Cardiac septum (tissue), 1 donor: ENCODE results near the gene FOXC2. TPM values are rescaled to one million over a fixed set of nuclear protein-coding genes. Genes with fewer than 3 reads are reported as not detected.

Experiments used
- DNase-seq: peaks from one replicate; pipeline ENCODE4 v3.0.0-alpha.2; 2020; ENCODE audit warnings: low spot score
- intact Hi-C: fragments of 100-400 bp; cut with DNase I; formaldehyde crosslinking; loops from one replicate; pipeline ENCODE4 v1.14.0; 2022
- total RNA-seq: library from RNA; stranded (reverse); fragmentation: NEBNext Ultra II Directional; extraction: Animal tissue kit (Norgen Biotek cat#: 25700); gene quantifications from one replicate; pipeline ENCODE4 v1.2.1, GENCODE V29; 2021
- donor health status: DM: no; HTN: no; CAD: no.

FOXC2 gene
- total RNA-seq, 1 donor from 2014 or later: 2.6 TPM

DNA sequence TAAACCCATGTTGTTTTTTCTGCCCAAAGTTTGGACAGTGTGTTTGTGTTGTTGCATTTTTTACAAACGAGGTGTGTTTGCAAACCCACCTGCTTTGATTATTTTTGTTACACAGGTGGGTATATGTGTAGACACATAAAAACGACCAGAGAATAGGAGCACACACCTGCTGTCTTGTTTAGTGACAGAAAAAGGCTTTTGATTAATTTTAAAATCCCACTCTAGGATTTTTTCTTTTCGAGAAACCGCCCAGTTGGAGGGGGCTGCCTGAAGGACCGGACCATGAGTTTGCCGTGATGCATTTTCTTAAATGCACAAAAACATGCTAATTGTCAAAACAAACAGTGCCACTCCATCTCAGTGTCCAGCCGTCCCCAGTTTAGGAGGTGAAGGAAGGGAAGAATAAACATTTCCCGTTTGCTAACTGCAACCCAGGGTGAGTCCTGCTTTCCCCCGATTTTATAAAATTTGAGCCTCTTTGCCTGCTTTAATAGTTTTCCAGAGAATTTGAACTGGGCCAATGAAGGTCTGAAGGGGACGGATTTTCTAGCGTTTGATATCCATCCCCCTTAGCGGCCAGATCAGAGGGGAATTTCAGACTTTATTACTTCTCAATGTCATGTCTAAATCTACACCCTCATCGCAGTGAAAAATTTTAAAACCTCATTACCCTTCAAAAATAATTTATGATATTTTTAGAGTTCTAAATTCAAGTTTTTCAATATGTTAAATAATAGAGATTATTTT, 3.2 kb downstream of the FOXC2 start:
- intact Hi-C loops: loop anchor here (10.0 kb wide), 1 partner anchor 265 kb away; no protein-coding TSS in a partner anchor
- no peak for DNase-seq

DNA sequence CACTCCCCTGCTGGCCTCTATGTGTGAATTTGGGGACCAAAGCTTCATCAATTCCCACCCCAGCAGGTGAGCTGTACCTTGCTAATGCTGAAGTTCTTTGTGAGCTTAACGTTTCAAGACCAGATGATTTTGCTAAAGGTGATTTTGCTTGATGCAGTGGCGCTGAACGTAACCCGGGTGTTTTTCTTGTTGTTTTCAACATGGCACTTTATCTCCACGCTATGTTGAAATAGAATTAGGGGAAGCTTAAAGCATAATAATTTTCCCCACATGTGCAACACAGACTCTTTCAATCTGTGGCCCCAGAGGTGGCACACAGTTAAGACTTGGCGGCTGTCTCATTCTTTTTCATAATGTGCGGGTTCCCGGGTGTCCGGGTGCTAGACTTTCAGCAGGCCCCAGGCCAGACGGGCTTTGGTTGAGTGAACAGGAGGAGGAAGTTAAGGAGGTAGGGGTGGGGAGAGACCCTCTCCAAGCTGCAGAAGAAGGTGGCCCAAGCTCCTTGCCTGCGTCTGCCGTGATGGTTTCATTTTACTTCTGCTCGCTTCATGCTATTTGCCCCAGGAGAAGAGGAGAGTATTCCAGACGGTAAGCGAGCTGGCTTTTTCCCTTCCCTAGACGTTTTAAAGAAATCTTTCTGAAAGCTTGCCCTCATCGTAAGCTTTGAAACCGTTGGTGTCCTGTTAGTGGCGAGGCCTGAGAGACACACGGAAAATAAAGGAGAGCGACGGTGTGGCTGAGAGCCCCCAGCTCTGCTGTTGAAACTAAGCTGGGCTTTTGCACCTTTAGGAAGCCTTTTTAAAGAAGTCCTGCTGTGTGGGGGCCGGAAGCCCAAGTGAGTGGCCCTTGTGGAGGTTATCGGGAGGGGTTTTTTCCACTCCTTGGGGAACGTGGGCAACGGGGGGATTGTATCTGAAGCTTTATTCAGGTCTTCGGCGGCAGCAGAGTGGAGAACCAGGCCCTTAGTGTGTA, 4.2 kb downstream of the FOXC2 start:
- no peak for DNase-seq
- intact Hi-C loops: loop anchor here (10.0 kb wide), 1 partner anchor 264 kb away; no protein-coding TSS in a partner anchor

DNA sequence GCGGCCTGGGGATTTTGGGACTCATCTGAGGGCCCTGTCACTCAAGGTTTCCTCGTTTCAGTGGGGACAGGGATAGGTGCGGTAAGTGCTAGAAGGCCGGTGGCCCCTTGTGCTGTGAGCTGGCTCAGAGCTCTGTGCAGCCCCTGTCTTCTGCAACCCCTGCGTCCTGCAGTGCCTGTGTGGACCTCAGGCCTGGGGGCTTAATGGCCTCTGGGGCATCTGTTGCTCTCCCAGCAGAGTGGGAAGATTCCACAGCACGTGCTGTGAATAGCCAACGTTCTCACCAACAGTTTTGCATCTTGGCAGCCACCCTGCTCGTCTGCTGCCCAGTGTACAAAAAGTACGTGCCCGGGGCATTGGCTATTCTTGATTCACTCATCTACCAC, 4.9 kb downstream of the FOXC2 start:
- DNase-seq: no peak
- intact Hi-C loops: loop anchor here (10.0 kb wide), 1 partner anchor 263 kb away; no protein-coding TSS in a partner anchor

DNA sequence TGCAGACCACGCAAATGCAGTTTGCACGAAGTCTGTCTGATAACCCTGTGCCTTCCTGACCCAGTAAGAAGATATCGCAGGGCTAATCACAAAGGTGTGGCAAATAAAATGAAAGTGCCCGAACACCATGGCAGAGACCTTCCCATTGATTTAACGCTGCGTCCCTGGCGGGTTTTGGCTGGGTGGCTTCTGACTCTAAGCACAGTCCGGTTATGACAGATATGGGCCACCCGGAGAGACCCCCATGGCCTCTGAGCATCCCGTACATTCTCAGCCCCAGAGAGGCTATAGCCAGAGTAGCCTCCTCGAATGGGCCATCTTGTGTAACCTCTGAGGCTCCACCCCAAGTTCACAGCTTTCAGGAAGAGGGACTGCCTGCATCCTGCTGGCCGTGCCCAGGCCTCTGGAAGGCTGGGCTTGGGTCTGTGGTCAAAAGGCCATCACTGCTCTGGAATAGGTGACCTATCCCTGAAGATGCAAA, 5.5 kb downstream of the FOXC2 start:
- no peak for DNase-seq
- intact Hi-C loops: loop anchor here (10.0 kb wide), 1 partner anchor 263 kb away; no protein-coding TSS in a partner anchor

GRCh38 chr16:86572606-86573005, 6.0 kb downstream of the FOXC2 start:
- intact Hi-C loops: loop anchor here (10.0 kb wide), 1 partner anchor 262 kb away; no protein-coding TSS in a partner anchor
- no peak for DNase-seq

DNA sequence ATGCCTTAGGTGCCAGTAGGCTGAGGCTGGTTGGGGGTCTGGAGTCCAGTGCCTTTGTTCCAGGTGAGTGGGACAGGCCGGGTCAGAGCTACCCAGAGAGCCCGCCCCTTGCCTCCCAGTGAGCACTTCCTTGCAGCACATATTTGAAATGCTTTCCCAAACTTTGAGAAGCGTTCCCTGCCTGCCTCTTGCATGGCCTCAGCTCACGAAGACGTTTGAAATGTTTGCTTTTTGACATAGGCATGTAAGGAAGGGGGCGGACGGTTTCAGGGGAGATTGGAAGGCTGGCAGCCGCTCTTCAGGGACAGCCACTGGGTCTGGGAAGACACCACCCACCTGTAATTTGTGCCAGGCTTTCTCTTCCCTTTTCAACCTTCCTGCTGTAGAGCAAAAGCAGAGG, 6.6 kb downstream of the FOXC2 start:
- DNase-seq: no peak
- intact Hi-C loops: loop anchor here (10.0 kb wide), 1 partner anchor 262 kb away; no protein-coding TSS in a partner anchor

- DNase-seq: no peak
- intact Hi-C loops: loop anchor here (10.0 kb wide), 1 partner anchor 261 kb away; no protein-coding TSS in a partner anchor
Observed at GRCh38 chr16:86573646-86574508, 7.2 kb downstream of the FOXC2 start.

DNA sequence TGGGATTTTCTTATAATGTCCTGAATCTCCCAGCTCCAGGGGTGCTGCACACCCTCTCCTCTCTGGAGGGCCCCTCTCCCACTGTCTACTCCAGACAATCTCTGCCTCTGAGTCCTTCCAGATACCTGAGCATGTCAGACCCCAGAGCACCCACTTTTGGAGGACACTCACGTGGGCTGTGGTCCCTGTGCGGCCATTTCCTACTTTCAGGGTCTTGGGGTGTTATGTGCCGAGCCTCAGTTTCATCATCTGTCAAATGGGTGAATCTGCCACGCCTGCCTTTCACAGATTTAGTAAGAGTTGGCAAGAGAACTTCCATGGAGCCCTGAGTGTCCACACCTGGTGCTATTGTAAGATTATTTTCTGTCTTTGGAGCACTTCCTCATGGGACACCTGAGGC, 8.0 kb downstream of the FOXC2 start:
- DNase-seq: no peak
- intact Hi-C loops: loop anchor here (5.0 to 10.0 kb wide), 3 partner anchors 93 to 260 kb away; no protein-coding TSS in a partner anchor

DNA sequence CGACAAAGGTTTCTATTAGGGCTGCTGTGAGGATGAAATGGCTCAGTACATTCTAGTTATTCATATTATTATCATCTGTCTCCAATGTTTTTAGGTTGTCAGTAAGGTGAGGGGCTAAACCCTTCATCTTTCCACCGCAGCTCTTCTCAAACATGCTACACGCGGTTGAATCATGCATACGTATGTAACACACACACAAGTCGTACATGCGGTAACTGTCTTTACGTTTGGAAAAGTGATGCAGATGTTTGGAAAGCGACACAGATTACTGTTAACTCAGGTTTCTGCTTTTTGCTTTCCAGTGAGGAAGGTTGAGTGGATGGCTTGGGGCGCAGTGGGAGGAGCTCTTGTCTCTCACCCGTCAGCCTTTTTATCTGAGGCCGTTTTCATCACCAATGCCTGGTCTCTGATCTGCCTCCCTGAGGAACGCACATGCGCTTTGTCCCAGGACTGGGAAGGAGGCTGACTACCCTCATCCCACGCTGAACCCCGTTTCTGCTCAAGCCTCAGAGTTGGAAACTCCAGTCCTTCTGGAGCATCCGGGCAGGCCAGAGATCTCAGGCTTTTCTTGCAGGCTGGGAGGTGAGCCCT, 8.6 kb downstream of the FOXC2 start:
- DNase-seq: no peak
- intact Hi-C loops: loop anchor here (5.0 to 10.0 kb wide), 3 partner anchors 92 to 260 kb away; no protein-coding TSS in a partner anchor

DNA sequence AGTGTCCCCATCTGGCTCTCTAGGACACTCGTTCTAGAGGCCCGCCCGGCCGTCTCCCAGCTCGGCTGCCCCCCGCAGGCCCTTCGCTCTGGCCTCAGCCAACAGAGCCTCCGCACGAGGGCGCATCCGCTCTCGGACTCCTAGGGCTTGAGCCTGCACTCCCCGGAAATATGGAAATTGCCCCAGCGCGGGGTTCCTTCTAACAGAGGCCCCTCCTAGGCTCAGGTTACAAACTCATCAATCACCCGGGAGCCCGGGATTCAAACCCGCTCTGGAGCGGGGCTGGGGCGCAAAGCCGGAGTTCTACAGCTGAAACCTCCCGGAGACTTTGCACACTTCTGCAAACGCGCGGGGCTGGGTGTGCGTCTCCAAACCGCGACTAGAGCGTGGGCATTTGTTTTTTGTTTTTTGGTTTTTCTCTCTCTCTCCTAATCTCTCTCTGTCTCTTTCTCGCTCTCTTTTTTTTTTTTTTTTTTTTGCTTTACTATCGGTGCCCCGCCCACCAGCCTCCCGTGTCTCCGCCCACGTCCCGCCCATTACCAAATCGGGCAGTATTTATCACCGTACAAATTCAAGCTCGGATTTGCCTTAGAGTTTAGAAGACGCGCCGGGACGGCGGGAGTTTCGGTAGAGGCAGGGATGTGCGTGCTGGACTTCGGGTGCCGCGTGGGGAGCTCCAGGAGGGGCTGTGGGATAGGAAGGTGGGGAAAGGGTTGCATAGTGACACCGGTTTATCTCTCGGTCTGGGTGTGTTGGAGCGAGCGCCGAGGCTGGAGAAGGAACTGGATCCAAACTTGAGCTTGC, 9.3 kb downstream of the FOXC2 start:
- intact Hi-C loops: loop anchor here (5.0 to 10.0 kb wide), 3 partner anchors 91 to 259 kb away; no protein-coding TSS in a partner anchor
- DNase-seq: peak; percentile 88

DNA sequence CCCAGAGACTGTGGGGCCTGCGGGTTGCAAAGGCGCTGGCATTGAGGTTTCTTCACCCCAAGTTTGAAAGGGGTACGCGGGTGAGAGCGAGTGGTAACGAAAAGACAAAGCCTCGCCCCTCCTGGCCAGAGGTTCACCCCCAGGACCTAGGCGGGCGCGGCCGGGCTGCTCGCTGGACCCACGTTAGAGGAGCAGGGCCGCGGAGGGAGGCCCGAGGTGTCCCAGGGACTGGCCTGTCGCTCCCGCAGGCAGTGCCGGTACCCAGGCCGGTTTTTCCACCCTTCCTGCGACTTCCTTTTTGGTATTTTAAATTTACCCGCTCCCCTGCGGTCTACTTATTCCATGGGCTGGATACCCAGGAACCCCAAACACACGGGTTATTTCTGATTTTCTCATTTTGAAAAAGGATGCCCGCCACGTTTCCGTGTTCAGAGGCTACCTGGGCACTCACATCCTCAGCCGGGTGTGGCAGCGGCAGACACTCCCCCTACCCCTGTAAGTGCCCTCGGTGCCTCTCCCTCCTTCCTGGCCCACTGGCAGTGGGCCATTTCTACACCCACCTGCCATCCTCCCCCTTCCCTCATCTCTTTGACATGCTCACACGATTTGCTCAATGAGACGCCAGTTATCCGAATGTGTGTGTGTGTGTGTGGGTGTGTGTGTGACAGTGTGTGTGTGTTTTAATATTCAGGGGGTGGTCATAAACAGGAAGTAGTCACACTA, 10.1 kb downstream of the FOXC2 start:
- intact Hi-C loops: loop anchor here (5.0 to 10.0 kb wide), 3 partner anchors 91 to 258 kb away; no protein-coding TSS in a partner anchor
- no peak for DNase-seq

DNA sequence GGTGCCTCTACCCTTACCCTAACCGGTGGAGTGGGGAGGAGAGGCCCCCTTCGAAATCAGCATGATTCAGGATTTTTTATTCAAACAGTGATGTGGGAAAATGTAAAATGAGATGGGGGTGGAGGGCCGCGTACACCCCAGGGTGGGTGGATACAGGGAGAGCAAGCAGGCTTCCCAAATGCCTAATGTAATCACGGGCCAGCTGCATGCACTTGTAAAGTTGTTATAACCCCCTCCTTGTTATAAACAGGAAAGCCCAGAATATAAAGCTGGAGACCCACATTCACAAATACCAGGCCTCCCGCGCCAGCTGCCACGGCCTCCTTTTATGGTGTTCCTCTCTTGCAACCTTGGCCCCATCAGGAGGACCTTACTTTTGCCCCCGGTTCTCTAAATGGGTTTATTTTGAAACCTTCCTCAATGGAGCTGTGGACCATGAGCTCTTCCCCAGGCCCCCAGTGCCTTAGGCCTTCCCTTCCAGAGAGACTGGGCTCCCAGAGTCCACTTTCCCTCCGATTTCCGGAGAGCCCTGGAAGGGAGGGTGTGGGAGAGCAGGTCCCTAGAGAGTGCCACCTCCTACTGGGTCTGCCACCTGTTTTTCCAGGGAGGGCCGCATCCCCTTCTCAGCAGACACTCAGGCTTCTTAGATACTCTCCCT, 10.8 kb downstream of the FOXC2 start:
- no peak for DNase-seq
- intact Hi-C loops: loop anchor here (5.0 to 10.0 kb wide), 3 partner anchors 90 to 257 kb away; no protein-coding TSS in a partner anchor

GRCh38 chr16:86578061-86578599, 11.5 kb downstream of the FOXC2 start, which contains the start of gene FOXL1:
Gene FOXL1, plus strand, starts transcription at chr16:86578549. Its CDS starts 175 bp downstream, at chr16:86578724.
- no peak for DNase-seq
- intact Hi-C loops: loop anchor here (5.0 to 10.0 kb wide), 3 partner anchors 89 to 257 kb away; no protein-coding TSS in a partner anchor

DNA sequence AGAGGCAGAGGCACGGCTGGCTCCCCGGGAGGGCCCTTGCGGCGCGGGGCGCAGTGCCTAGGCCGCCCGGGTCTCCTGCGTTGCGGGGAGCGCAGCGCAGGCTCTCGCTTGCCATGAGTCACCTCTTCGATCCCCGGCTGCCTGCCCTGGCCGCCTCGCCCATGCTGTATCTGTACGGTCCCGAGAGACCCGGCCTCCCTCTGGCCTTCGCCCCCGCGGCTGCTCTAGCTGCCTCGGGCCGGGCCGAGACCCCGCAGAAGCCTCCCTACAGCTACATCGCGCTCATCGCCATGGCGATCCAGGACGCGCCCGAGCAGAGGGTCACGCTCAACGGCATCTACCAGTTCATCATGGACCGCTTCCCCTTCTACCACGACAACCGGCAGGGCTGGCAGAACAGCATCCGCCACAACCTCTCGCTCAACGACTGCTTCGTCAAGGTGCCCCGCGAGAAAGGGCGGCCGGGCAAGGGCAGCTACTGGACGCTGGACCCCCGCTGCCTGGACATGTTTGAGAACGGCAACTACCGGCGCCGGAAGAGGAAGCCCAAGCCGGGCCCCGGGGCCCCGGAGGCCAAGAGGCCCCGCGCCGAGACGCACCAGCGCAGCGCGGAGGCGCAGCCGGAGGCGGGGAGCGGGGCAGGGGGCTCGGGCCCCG, 12.1 kb downstream of the FOXC2 start:
- DNase-seq: no peak
- intact Hi-C loops: loop anchor here (5.0 to 10.0 kb wide), 3 partner anchors 89 to 256 kb away; no protein-coding TSS in a partner anchor
